Nephron (organoid): Measurements from ENCODE around the gene XRCC2.
"Not testable (repeated sequence)": the region's sequence is repeated elsewhere in the genome, so short reads cannot be mapped to it uniquely, and the experiment has no call there.

ENCODE experiments used
- H3K27ac Mint-ChIP-seq, 3 experiments: 2 replicates each; pipeline ENCODE4 v1.8.0; 2020; ENCODE audit warnings: mixed read lengths in 3 of 3, mild to moderate bottlenecking in 2 of 3, moderate library complexity in 1 of 3
- H3K27me3 Mint-ChIP-seq: 2 replicates; pipeline ENCODE4 v1.8.0; 2021; ENCODE audit warnings: low read depth, mild to moderate bottlenecking, moderate library complexity, mixed read lengths
- H3K36me3 Mint-ChIP-seq: 2 replicates; pipeline ENCODE4 v1.8.0; 2020; ENCODE audit warnings: low read depth, mixed read lengths
- H3K4me1 Mint-ChIP-seq: 2 replicates; pipeline ENCODE4 v1.8.0; 2020; ENCODE audit warnings: mixed read lengths
- H3K4me3 Mint-ChIP-seq, 3 experiments: 2 replicates each; pipeline ENCODE4 v1.8.0; 2020; ENCODE audit warnings: mild to moderate bottlenecking in 3 of 3, mixed read lengths in 3 of 3, moderate library complexity in 2 of 3
- H3K9me3 Mint-ChIP-seq: 2 replicates; pipeline ENCODE4 v1.8.0; 2020; ENCODE audit warnings: mixed read lengths
- TF ChIP-seq, protein P1 (sequence below), 3 experiments: fragments of 200-600 bp; sonication (generic); IDR thresholded peaks; one replicate each; pipeline ENCODE4 v1.5.0; 2021; ENCODE audit warnings: antibody characterized with exemption in 3 of 3; ENCODE audit not compliant: unreplicated experiment in 3 of 3

XRCC2 gene

DNA sequence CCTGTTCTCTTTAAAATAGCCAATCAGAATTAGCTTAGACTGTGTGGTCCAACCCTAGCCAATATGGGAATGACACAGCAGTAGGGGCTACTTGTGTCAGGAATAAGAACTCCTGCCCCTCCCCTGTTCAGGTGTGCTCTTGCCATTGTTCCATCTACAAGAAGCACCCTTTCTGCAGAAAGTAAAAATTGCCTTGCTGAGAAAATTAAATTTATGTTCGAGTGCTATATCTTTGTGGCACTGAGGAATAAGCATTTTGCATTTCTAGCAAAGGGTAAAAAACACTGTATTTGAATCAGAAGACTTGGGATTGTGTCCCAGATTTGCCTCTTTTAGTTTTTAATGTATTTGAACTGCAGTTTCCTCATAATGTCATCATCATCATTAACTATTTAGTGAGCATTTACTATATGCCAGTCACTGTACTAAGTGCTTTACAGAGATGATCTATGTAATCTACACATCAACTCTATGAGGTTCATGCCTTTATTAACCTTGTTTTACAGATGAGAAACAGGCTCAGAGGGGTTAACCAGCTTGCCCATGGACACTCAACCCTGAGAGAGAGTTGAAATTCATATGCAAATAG lies 28.9 kb upstream of the XRCC2 start:
- TF ChIP-seq, protein P1, sequence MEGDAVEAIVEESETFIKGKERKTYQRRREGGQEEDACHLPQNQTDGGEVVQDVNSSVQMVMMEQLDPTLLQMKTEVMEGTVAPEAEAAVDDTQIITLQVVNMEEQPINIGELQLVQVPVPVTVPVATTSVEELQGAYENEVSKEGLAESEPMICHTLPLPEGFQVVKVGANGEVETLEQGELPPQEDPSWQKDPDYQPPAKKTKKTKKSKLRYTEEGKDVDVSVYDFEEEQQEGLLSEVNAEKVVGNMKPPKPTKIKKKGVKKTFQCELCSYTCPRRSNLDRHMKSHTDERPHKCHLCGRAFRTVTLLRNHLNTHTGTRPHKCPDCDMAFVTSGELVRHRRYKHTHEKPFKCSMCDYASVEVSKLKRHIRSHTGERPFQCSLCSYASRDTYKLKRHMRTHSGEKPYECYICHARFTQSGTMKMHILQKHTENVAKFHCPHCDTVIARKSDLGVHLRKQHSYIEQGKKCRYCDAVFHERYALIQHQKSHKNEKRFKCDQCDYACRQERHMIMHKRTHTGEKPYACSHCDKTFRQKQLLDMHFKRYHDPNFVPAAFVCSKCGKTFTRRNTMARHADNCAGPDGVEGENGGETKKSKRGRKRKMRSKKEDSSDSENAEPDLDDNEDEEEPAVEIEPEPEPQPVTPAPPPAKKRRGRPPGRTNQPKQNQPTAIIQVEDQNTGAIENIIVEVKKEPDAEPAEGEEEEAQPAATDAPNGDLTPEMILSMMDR (IDR thresholded peaks at IDR 0.05; ENCODE audit: unreplicated experiment in 3 of 3), result no peak
- H3K27ac Mint-ChIP-seq, result no peak overlapping the region
- H3K27me3 Mint-ChIP-seq, result no peaks in the 10 kb centered on the region
- H3K4me3 Mint-ChIP-seq, result no peak overlapping the region
- H3K4me1 Mint-ChIP-seq, result peaks cover 4% of the 10 kb centered on the region
- peaks cover 11% of the 10 kb centered on the region for H3K9me3 Mint-ChIP-seq
- peaks cover 4% of the 10 kb centered on the region for H3K36me3 Mint-ChIP-seq

DNA sequence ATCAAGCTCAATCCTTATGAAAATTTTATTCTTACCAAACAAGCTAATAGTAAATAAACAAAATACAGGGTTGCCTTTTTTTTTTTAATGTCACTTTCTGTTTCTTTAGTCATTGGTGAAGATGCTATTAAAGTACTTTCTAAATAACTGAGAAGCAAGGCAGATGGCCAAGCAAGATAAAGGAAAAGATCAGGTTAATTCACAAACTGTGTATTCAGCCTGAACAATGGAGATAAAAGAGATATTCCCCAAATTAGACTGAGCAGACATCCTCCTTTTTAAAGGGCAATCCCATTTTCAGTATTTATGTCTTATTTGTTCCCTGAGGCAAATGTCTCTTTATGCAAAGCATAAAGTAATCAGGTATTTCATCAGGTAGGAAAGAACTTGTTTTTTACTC lies 23.1 kb upstream of the XRCC2 start:
- no peaks in the 10 kb centered on the region for H3K36me3 Mint-ChIP-seq
- H3K9me3 Mint-ChIP-seq, result no peaks in the 10 kb centered on the region
- H3K27ac Mint-ChIP-seq, result peak overlapping the region in 1 of 3 experiments; percentile 29
- H3K27me3 Mint-ChIP-seq, result no peaks in the 10 kb centered on the region
- TF ChIP-seq, protein P1 (IDR thresholded peaks at IDR 0.05; ENCODE audit: unreplicated experiment in 3 of 3), result no peak
- H3K4me1 Mint-ChIP-seq, result peaks cover 13% of the 10 kb centered on the region
- no peak overlapping the region for H3K4me3 Mint-ChIP-seq

DNA sequence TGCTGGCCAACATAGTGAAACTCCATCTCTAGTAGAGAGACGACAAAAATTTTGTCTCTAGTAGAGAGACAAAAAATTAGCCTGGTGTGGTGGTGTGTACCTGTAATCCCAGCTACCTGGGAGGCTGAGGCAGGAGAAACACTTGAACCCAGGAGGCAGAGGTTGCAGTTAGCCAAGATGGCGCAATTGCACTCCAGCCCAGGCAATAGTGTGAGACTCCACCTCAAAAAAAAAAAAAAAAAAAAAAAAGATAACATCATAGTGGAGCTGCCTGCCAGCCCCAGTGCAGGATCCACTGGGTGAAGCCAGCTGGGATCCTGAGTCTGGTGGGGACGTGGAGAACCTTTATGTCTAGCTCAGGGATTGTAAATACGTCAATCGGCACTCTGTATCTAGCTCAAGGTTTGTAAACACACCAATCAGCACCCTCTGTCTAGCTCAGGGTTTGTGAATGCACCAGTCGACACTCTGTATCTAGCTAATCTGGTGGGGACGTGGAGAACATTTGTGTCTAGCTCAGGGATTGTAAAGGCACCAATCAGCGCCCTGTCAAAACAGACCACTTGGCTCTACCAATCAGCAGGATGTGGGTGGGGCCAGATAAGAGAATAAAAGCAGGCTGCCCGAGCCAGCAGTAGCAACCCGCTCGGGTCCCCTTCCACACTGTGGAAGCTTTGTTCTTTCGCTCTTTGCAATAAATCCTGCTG lies 21.5 kb upstream of the XRCC2 start:
- not testable (repeated sequence) for H3K4me3 Mint-ChIP-seq, H3K36me3 Mint-ChIP-seq, H3K9me3 Mint-ChIP-seq, H3K27ac Mint-ChIP-seq, H3K27me3 Mint-ChIP-seq
- peaks cover 13% of the 10 kb centered on the region for H3K4me1 Mint-ChIP-seq

DNA sequence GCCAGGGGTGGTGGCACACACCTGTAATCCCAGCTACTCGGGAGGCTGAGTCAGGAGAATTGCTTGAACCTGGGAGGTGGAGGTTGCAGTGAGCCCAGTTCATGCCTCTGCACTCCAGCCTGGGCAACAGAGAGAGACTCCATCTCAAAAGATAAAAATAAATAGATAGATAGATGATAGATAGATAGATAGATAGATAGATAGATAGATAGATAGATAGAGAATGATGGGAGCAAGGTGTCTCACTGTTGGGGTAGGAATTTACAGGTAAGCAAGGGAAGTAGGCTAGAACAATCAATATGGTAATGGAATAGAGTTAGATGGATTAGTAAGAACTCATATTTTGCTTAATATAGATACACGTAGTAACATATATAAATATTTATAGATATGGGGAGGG lies 16.3 kb upstream of the XRCC2 start:
- not testable (repeated sequence) for H3K4me3 Mint-ChIP-seq, H3K4me1 Mint-ChIP-seq, H3K27ac Mint-ChIP-seq, H3K36me3 Mint-ChIP-seq, H3K27me3 Mint-ChIP-seq, H3K9me3 Mint-ChIP-seq

DNA sequence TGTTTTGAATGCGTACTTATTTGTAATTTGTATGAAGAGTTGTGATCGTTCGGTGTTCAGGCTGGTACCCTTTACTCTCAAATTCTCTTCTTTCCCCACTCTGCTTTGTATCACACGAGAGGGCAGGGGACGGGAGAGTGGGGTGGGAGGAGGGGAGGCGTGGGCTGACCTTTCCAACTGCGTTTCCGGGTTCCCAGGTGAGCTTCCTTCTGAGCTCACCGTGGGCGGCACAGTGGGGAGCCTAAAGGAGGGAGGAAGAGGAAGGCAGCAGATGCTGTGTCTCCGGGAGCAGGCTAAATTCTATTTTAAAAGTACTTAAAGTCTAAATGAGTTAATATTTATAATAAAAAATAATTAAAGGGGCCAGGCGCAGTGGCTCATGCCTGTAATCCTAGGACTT lies 7.4 kb upstream of the XRCC2 start:
- TF ChIP-seq, protein P1 (IDR thresholded peaks at IDR 0.05; ENCODE audit: unreplicated experiment in 3 of 3), result no peak
- H3K27ac Mint-ChIP-seq, result no peak overlapping the region
- no peaks in the 10 kb centered on the region for H3K27me3 Mint-ChIP-seq
- H3K9me3 Mint-ChIP-seq, result no peaks in the 10 kb centered on the region
- H3K4me1 Mint-ChIP-seq, result no peaks in the 10 kb centered on the region
- no peak overlapping the region for H3K4me3 Mint-ChIP-seq
- H3K36me3 Mint-ChIP-seq, result no peaks in the 10 kb centered on the region

DNA sequence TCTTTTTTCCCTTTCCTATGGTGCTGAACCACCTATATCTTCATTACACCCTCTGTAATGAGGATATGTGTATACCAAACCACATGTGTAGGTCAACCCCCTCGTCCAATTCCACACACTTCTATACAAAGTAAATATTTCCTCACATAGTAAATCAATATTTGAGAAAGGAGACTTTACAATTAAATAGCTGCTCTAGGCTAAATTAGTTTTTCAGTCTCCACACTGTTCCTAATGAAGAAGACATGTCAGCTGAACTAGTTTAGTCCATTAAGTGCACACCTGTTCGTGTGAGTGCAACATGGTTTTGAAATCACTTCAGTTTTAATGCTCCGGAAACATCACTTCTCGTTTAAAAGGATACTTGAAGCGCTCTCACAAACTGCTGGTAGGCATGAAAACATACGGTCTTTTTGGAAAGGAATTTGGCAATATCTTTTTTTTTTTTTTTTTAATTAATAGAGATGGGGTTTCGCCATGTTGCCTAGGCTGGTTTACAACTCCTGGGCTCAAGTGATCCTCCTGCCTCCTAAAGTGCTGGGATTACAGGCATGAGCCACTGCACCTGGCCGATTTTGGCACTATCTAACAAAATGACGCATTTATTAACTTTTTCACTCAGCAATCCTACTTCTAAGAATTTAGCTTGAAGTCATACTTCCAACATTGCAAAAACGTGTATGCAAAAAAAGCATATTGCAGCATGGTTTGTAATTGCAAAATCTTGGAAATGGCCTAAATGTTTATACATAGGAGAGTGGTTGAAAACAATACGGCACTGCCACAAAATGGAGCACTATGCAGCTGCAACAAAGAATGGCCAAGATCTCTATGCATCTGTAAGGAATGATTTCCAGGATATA lies 2.1 kb upstream of the XRCC2 start:
- TF ChIP-seq, protein P1 (IDR thresholded peaks at IDR 0.05; ENCODE audit: unreplicated experiment in 3 of 3), result no peak
- Mint-ChIP-seq H3K9me3 (no peaks in the 10 kb centered on the region), H3K27me3 (no peaks in the 10 kb centered on the region), H3K27ac (peak overlapping the region; percentile 58 to 91 (median 85)), H3K36me3 (no peaks in the 10 kb centered on the region), H3K4me3 (peak overlapping the region; percentile 74 to 87 (median 83)), H3K4me1 (peaks cover 12% of the 10 kb centered on the region)
